ENCODE data around the gene NUFIP2.

DNA sequence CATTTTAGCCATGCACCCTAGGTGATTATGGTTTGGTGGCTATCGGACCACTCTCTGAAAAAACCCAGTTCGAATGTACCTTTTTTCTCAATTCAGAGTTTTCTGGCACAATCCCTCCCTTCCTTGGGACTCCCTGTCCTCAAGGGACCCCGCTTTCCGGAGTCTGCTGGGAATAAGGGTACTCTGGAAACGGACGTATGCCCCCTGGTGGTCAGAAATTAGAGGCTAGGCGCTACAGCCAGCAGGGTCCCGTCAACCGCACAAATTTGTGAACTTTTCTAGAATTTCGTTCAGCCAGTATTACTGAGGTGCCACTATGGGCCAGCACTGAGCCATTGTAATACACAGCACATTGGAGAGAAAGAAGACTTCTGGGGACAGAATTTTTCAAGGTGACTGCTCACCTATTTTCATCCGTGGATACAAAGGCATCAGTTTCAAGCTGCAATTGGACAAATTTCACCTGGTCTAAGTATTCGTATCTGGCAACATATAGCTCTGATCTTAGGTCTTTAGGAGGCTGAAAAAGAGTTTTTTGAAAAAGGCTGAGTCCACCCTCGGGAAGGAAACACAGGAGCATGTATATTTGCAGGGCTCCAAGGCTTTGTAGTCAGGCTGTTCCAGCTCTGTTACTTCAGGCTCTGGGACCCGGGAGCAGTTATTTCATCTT lies 74.4 kb downstream of the NUFIP2 start:
- TF ChIP-seq, protein P1, sequence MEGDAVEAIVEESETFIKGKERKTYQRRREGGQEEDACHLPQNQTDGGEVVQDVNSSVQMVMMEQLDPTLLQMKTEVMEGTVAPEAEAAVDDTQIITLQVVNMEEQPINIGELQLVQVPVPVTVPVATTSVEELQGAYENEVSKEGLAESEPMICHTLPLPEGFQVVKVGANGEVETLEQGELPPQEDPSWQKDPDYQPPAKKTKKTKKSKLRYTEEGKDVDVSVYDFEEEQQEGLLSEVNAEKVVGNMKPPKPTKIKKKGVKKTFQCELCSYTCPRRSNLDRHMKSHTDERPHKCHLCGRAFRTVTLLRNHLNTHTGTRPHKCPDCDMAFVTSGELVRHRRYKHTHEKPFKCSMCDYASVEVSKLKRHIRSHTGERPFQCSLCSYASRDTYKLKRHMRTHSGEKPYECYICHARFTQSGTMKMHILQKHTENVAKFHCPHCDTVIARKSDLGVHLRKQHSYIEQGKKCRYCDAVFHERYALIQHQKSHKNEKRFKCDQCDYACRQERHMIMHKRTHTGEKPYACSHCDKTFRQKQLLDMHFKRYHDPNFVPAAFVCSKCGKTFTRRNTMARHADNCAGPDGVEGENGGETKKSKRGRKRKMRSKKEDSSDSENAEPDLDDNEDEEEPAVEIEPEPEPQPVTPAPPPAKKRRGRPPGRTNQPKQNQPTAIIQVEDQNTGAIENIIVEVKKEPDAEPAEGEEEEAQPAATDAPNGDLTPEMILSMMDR (IDR thresholded peaks at IDR 0.05): peak; percentile 95
- TF ChIP-seq EZH2phosphoT487 (IDR thresholded peaks at IDR 0.05): no peak
